ENCODE measurements around the gene KLK5. TPM values are rescaled to one million over a fixed set of nuclear protein-coding genes. Genes with fewer than 3 reads are reported as not detected.
"Not testable (repeated sequence)": the region's sequence is repeated elsewhere in the genome, so short reads cannot be mapped to it uniquely, and the experiment has no call there.

The KLK5 gene
- total RNA-seq, 1 donor from 2014 or later = not detected

- no peak for DNase-seq (ENCODE audit: low spot score)
- Mint-ChIP-seq H3K9me3 (no peaks in the 10 kb centered on the region), H3K4me3 (ENCODE audit: low read depth) (no peak overlapping the region), H3K36me3 (ENCODE audit: low read depth) (no peaks in the 10 kb centered on the region), H3K27ac (no peak overlapping the region), H3K4me1 (ENCODE audit: low read depth) (no peaks in the 10 kb centered on the region), H3K27me3 (ENCODE audit: low read depth) (peaks cover 9% of the 10 kb centered on the region)
- intact Hi-C loops (cut with micrococcal nuclease) = no loop called here
Measured at GRCh38 chr19:50980208-50980607, 27.4 kb upstream of the KLK5 start.

- H3K4me3 Mint-ChIP-seq (ENCODE audit: low read depth) = no peak overlapping the region
- no peak overlapping the region for H3K27ac Mint-ChIP-seq
- no peaks in the 10 kb centered on the region for H3K36me3 Mint-ChIP-seq (ENCODE audit: low read depth)
- H3K27me3 Mint-ChIP-seq (ENCODE audit: low read depth) = peaks cover 6% of the 10 kb centered on the region
- no peaks in the 10 kb centered on the region for H3K4me1 Mint-ChIP-seq (ENCODE audit: low read depth)
- H3K9me3 Mint-ChIP-seq = no peaks in the 10 kb centered on the region
- intact Hi-C loops (cut with micrococcal nuclease) = no loop called here
- no peak for DNase-seq (ENCODE audit: low spot score)
Measured at GRCh38 chr19:50979758-50980157, 26.9 kb upstream of the KLK5 start.

- no peaks in the 10 kb centered on the region for H3K36me3 Mint-ChIP-seq (ENCODE audit: low read depth)
- H3K27ac Mint-ChIP-seq = no peak overlapping the region
- H3K4me3 Mint-ChIP-seq (ENCODE audit: low read depth) = no peak overlapping the region
Measured at GRCh38 chr19:50978772-50979390, 26.0 kb upstream of the KLK5 start.

GRCh38 chr19:50977626-50978025 lies 24.8 kb upstream of the KLK5 start:
- no peak overlapping the region for H3K4me3 Mint-ChIP-seq (ENCODE audit: low read depth)
- H3K27me3 Mint-ChIP-seq (ENCODE audit: low read depth) = peaks cover 4% of the 10 kb centered on the region
- intact Hi-C loops (cut with micrococcal nuclease) = no loop called here

More at GRCh38 chr19:50978772-50979390, 26.0 kb upstream of the KLK5 start:
- DNase-seq (ENCODE audit: low spot score) = no peak
- no peaks in the 10 kb centered on the region for H3K4me1 Mint-ChIP-seq (ENCODE audit: low read depth)
- intact Hi-C loops (cut with micrococcal nuclease) = no loop called here
- no peaks in the 10 kb centered on the region for H3K9me3 Mint-ChIP-seq
- H3K27me3 Mint-ChIP-seq (ENCODE audit: low read depth) = peaks cover 6% of the 10 kb centered on the region

GRCh38 chr19:50975766-50976165 lies 22.9 kb upstream of the KLK5 start:
- intact Hi-C loops (cut with micrococcal nuclease) = no loop called here
- Mint-ChIP-seq H3K27ac (no peak overlapping the region), H3K27me3 (ENCODE audit: low read depth) (peaks cover 1% of the 10 kb centered on the region), H3K36me3 (ENCODE audit: low read depth) (no peaks in the 10 kb centered on the region), H3K4me1 (ENCODE audit: low read depth) (no peaks in the 10 kb centered on the region), H3K4me3 (ENCODE audit: low read depth) (no peak overlapping the region), H3K9me3 (no peaks in the 10 kb centered on the region)
- no peak for DNase-seq (ENCODE audit: low spot score)

More at GRCh38 chr19:50977626-50978025, 24.8 kb upstream of the KLK5 start:
- H3K27ac Mint-ChIP-seq = no peak overlapping the region
- H3K9me3 Mint-ChIP-seq = no peaks in the 10 kb centered on the region
- DNase-seq (ENCODE audit: low spot score) = no peak
- H3K4me1 Mint-ChIP-seq (ENCODE audit: low read depth) = no peaks in the 10 kb centered on the region
- H3K36me3 Mint-ChIP-seq (ENCODE audit: low read depth) = no peaks in the 10 kb centered on the region

GRCh38 chr19:50974702-50975556 lies 22.1 kb upstream of the KLK5 start:
- Mint-ChIP-seq H3K4me3 (ENCODE audit: low read depth) (no peak overlapping the region), H3K9me3 (no peaks in the 10 kb centered on the region), H3K27me3 (ENCODE audit: low read depth) (peaks cover 6% of the 10 kb centered on the region), H3K4me1 (ENCODE audit: low read depth) (no peaks in the 10 kb centered on the region), H3K27ac (no peak overlapping the region), H3K36me3 (ENCODE audit: low read depth) (no peaks in the 10 kb centered on the region)
- DNase-seq (ENCODE audit: low spot score) = no peak
- intact Hi-C loops (cut with micrococcal nuclease) = no loop called here

GRCh38 chr19:50972795-50973376 lies 20.0 kb upstream of the KLK5 start:
- intact Hi-C loops (cut with micrococcal nuclease) = no loop called here

GRCh38 chr19:50969810-50970209 lies 17.0 kb upstream of the KLK5 start:
- H3K36me3 Mint-ChIP-seq (ENCODE audit: low read depth); H3K4me3 Mint-ChIP-seq (ENCODE audit: low read depth); H3K9me3 Mint-ChIP-seq; intact Hi-C loops (cut with micrococcal nuclease); DNase-seq (ENCODE audit: low spot score); H3K4me1 Mint-ChIP-seq (ENCODE audit: low read depth); H3K27ac Mint-ChIP-seq; H3K27me3 Mint-ChIP-seq (ENCODE audit: low read depth): not testable (repeated sequence)

More at GRCh38 chr19:50972795-50973376, 20.0 kb upstream of the KLK5 start:
- peaks cover 4% of the 10 kb centered on the region for H3K27me3 Mint-ChIP-seq (ENCODE audit: low read depth)
- no peak for DNase-seq (ENCODE audit: low spot score)
- no peaks in the 10 kb centered on the region for H3K36me3 Mint-ChIP-seq (ENCODE audit: low read depth)
- no peak overlapping the region for H3K27ac Mint-ChIP-seq
- H3K9me3 Mint-ChIP-seq = no peaks in the 10 kb centered on the region
- no peaks in the 10 kb centered on the region for H3K4me1 Mint-ChIP-seq (ENCODE audit: low read depth)
- H3K4me3 Mint-ChIP-seq (ENCODE audit: low read depth) = no peak overlapping the region

- Mint-ChIP-seq H3K4me3 (ENCODE audit: low read depth) (no peak within 1 kb of the TSS), H3K36me3 (ENCODE audit: low read depth) (no peaks in the 10 kb centered on the region), H3K27me3 (ENCODE audit: low read depth) (peaks cover 4% of the 10 kb centered on the region), H3K4me1 (ENCODE audit: low read depth) (no peaks in the 10 kb centered on the region), H3K9me3 (no peaks in the 10 kb centered on the region), H3K27ac (no peak within 1 kb of the TSS)
- DNase-seq (ENCODE audit: low spot score) = no peak
- intact Hi-C loops (cut with micrococcal nuclease) = no loop called here
Measured at GRCh38 chr19:50969413-50969760, 16.5 kb upstream of the KLK5 start, which contains the start of gene KLK6. TSS of gene KLK6 (minus strand) at chr19:50969591. CDS start at chr19:50968104, 1,487 bp downstream.

- DNase-seq (ENCODE audit: low spot score) = no peak
- intact Hi-C loops (cut with micrococcal nuclease) = no loop called here
- Mint-ChIP-seq H3K4me1 (ENCODE audit: low read depth) (no peaks in the 10 kb centered on the region), H3K36me3 (ENCODE audit: low read depth) (no peaks in the 10 kb centered on the region), H3K4me3 (ENCODE audit: low read depth) (no peak overlapping the region), H3K27me3 (ENCODE audit: low read depth) (peaks cover 4% of the 10 kb centered on the region), H3K9me3 (no peaks in the 10 kb centered on the region), H3K27ac (no peak overlapping the region)
Measured at GRCh38 chr19:50968716-50969412, 16.0 kb upstream of the KLK5 start.

- Mint-ChIP-seq H3K4me3 (ENCODE audit: low read depth) (no peak overlapping the region), H3K36me3 (ENCODE audit: low read depth) (no peaks in the 10 kb centered on the region), H3K27me3 (ENCODE audit: low read depth) (peaks cover 4% of the 10 kb centered on the region), H3K9me3 (no peaks in the 10 kb centered on the region), H3K4me1 (ENCODE audit: low read depth) (no peaks in the 10 kb centered on the region), H3K27ac (no peak overlapping the region)
- no peak for DNase-seq (ENCODE audit: low spot score)
- intact Hi-C loops (cut with micrococcal nuclease) = no loop called here
Measured at GRCh38 chr19:50967929-50968715, 15.3 kb upstream of the KLK5 start.

- intact Hi-C loops (cut with micrococcal nuclease) = no loop called here
- H3K27ac Mint-ChIP-seq = no peak overlapping the region
- H3K4me3 Mint-ChIP-seq (ENCODE audit: low read depth) = no peak overlapping the region
- H3K36me3 Mint-ChIP-seq (ENCODE audit: low read depth) = no peaks in the 10 kb centered on the region
- no peaks in the 10 kb centered on the region for H3K4me1 Mint-ChIP-seq (ENCODE audit: low read depth)
- no peaks in the 10 kb centered on the region for H3K9me3 Mint-ChIP-seq
- no peak for DNase-seq (ENCODE audit: low spot score)
- peaks cover 1% of the 10 kb centered on the region for H3K27me3 Mint-ChIP-seq (ENCODE audit: low read depth)
Measured at GRCh38 chr19:50964266-50964665, 11.4 kb upstream of the KLK5 start.

All from activated T-helper 2 cell treated with anti-CD3 and anti-CD28 coated beads, Interferon-gamma antibody, Interleukin-2, Interleukin-4, amounts not matched to agents 10 μg/mL and 5 μg/mL and 100 μg/mL, durations not matched to agents 14 hours and 24 hours and 36 hours (primary cell).